GM21717 (cell line): ENCODE measurements around the gene DAND5.

Experiments used
- ATAC-seq: cut with Tn5 transposase; IDR thresholded peaks from one replicate; pipeline ENCODE4 v1.9.1; 2021; ENCODE audit warnings: mild to moderate bottlenecking, moderate library complexity; ENCODE audit not compliant: unreplicated experiment

DAND5 gene

DNA sequence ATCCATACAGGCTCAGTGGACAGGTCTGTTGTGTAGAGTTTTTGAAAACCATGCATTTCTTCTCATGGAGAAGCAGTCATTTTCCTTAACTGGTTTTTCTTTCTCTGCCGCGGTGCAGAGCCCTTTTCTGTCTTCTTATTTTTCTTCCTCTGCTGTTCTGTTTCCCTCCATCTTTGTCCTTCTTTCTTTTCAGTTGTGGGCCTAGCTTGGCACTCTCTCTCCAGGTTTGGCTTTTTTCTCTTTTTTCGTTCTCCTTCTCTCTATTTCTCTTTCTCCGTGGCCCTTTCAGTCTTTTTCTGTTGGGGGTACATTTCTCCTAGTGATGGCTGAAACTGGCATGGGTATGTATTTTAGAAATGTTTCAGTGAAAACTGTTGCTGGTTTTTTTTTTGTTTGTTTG lies 50.0 kb downstream of the DAND5 start:
- ATAC-seq = no peak

DNA sequence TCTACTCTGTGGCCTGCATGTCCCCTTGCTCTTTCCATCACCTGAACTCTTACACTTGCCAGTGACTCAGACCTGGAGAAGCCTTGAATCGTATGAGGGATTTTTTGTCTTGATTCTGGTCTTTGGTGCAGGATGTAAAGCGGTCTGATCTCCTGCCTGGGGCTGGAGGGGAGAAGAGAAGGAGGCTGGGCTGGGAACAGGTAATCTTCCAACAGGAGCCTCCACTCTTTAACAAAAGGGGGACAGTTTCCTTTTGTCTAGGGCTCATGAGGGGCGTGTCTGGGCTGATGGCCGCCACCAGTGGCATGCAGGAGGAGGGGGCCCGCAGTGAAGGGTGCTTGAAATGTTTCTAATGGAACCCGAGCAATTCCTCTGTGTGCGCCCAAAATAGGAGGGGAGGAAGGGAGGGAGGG lies 50.6 kb downstream of the DAND5 start:
- no peak for ATAC-seq

DNA sequence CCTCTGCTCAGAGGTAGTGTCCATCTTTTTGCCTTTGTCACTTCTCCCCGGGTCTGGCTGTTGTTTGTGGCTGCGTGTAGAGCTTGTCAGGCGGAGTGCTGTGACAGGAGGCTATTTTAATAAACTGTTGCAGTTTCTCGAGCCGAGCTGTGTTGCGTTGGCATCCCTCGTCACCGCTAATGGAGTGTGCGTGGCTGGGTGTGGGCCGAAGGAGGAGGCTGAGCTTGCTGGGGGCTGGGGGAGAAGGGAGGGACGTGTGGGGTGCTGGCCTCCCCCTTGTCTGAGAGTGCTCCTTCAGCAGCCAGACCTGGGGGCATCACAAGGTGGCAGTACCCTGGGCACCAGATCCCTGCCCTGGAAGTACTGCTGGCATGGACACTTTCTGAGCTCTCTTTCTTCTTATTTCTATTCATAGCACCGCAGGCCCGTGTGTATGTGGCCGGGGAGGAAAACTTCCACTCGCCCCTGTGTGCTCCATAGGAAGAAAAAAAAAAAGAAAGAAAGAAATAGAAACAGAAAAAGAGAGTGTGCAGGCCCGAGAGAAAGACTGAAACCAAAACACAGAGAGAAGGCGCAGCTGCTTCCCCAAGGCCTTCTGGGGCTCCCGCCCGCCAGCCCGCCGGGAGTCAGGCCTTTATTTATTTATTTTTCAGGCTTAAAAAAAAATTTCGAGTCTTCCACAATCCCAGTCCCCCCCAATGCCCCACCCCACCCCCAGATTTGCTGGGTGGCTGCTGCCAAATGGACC lies 52.9 kb downstream of the DAND5 start:
- no peak for ATAC-seq

DNA sequence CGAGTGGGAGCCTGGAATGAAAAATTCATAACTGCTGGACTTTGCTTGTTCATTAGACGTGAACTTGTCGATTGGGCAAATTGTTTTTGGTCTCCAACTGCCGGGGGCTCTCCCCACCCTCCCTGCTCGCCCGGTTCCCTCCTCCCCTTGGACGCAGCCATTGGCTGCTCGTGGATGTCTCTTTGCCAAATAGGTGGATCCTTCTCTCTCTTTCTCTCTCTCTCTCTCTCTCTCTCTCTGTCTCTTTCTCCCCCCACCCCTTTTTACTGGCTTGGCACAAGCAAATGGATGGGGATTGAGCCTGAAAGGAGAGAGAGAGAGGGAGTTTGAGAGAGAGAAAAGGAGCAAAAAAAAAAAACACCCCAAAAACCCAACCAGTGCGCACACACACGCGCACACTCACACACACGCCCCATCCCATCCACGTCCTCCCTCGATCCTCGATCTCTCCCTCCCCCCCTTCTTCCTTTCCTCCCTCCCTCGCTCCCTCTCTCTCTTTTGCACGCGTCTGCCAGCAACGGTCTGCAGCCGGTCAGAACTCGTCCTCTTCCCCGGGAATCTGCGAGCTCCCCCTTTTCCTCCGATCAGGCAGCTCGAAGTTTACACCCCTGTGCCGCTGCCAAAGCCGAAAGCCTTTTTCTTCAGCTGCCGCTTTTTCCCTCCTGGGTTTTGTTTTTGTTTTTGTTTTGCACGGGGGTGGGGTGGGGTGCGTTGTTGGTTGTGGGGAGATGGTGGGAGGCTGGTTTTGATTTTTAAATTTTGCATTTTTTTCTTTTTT lies 53.7 kb downstream of the DAND5 start:
- ATAC-seq = no peak

DNA sequence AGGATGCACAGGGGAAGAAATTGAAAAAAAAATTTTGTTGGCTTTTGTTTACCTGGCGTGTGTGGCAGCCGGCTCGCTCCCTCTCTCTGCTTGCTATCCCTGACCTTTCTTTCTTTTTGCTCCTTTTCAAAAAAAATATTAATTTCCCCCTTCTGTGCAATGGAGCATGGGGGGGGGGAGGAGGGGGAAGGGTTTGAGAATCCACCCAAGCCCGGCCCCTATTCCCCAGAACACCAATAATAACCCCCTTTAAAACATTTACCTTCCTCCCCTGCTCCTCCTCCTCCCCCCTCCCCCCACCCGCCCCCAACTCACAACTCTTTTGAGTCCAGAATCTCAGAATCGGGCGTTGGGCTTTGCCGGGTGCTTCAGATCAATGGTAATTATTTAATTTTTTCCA lies 54.3 kb downstream of the DAND5 start:
- ATAC-seq = no peak
